MM.1S (cell line): Measurements from ENCODE around the gene PIN1.

ENCODE experiments used
- CTCF ChIP-seq: fragments of 300-600 bp; sonication (generic); IDR thresholded peaks from 2 replicates; pipeline ENCODE4 v1.5.1; 2016; ENCODE audit warnings: antibody characterized with exemption, low read length, mixed read lengths
- EZH2 ChIP-seq: fragments of 300-600 bp; sonication (generic); optimal IDR thresholded peaks from 2 replicates; pipeline ENCODE3; 2017; ENCODE audit warnings: low read depth, mild to moderate bottlenecking, antibody characterized with exemption, low read length, mixed read lengths

GRCh38 chr19:9875796-9876195 lies 40.7 kb downstream of the PIN1 start:
- TF ChIP-seq CTCF (no peak), EZH2 (no peak)
